ENCODE data around the gene LMBRD2. TPM values are rescaled to one million over a fixed set of nuclear protein-coding genes. Genes with fewer than 3 reads are reported as not detected.
"Not testable (repeated sequence)": the region's sequence is repeated elsewhere in the genome, so short reads cannot be mapped to it uniquely, and the experiment has no call there.

The LMBRD2 gene
- total RNA-seq, 1 donor from 2014 or later: 9.9 TPM

- DNase-seq (ENCODE audit: extremely low spot score, unreplicated experiment): no peak
- Mint-ChIP-seq H3K9me3 (no peaks in the 10 kb centered on the region), H3K36me3 (peaks cover 4% of the 10 kb centered on the region), H3K27ac (no peak overlapping the region), H3K27me3 (no peaks in the 10 kb centered on the region), H3K4me3 (no peak overlapping the region), H3K4me1 (ENCODE audit: unreplicated experiment) (peaks cover 6% of the 10 kb centered on the region)
- no peak for TF ChIP-seq CTCF (conservative IDR thresholded peaks at IDR 0.05)
Observed at GRCh38 chr5:36145311-36145710, 6.4 kb downstream of the LMBRD2 start.

DNA sequence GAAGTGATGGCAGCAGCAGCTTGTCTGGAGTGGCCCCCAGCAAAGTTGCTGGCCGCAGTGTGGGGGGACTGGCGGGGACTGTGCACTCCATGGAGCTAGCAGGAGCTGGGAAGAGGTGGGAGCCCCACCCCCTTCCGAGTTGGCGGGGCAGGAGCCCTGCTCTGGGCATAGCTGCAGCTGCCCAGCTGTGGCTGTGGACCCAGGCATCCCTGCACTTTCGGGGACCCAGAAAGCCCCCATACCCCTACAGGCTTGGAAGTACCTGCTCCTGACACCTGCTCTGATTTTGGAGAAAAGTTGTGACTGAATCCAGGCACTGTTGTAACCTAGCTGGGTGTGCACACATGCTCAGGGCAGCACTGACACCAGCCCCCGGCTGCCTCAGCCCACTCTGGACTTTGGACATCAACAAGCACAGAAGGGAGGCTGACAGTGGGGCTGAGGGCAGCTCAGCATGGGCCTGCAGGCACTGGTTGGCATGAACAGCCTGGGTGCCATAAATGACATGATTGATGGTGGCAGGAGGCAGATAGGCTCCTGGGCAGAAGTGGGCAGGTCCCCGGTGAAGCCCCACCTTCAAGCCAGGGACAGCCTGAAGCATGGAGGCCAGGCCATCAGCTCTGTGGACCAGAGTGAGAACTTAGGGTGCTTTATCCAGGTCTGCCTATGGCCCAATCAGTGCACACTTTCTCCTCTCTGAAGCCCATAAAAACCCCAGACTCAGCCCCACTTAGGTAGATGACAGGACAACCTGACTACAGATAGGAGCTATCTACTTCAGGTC is 12.6 kb downstream of the LMBRD2 start:
- TF ChIP-seq CTCF (conservative IDR thresholded peaks at IDR 0.05): no peak
- Mint-ChIP-seq H3K9me3 (no peaks in the 10 kb centered on the region), H3K36me3 (peaks cover 4% of the 10 kb centered on the region), H3K4me1 (ENCODE audit: unreplicated experiment) (no peaks in the 10 kb centered on the region), H3K4me3 (no peak overlapping the region), H3K27me3 (no peaks in the 10 kb centered on the region), H3K27ac (no peak overlapping the region)
- DNase-seq (ENCODE audit: extremely low spot score, unreplicated experiment): no peak

- Mint-ChIP-seq H3K36me3 (peaks cover 9% of the 10 kb centered on the region), H3K27me3 (no peaks in the 10 kb centered on the region), H3K4me1 (ENCODE audit: unreplicated experiment) (no peaks in the 10 kb centered on the region), H3K9me3 (no peaks in the 10 kb centered on the region), H3K4me3 (no peak overlapping the region), H3K27ac (no peak overlapping the region)
- DNase-seq (ENCODE audit: extremely low spot score, unreplicated experiment): no peak
- TF ChIP-seq CTCF (conservative IDR thresholded peaks at IDR 0.05): no peak
Observed at GRCh38 chr5:36136581-36136980, 15.1 kb downstream of the LMBRD2 start.

- Mint-ChIP-seq H3K27ac (no peak overlapping the region), H3K4me1 (ENCODE audit: unreplicated experiment) (no peaks in the 10 kb centered on the region), H3K9me3 (no peaks in the 10 kb centered on the region), H3K27me3 (no peaks in the 10 kb centered on the region), H3K4me3 (no peak overlapping the region), H3K36me3 (peaks cover 9% of the 10 kb centered on the region)
- no peak for DNase-seq (ENCODE audit: extremely low spot score, unreplicated experiment)
- no peak for TF ChIP-seq CTCF (conservative IDR thresholded peaks at IDR 0.05)
Observed at GRCh38 chr5:36135988-36136387, 15.7 kb downstream of the LMBRD2 start.

- not testable (repeated sequence) for H3K4me3 Mint-ChIP-seq; DNase-seq (ENCODE audit: extremely low spot score, unreplicated experiment); H3K9me3 Mint-ChIP-seq; H3K27me3 Mint-ChIP-seq; H3K27ac Mint-ChIP-seq; H3K4me1 Mint-ChIP-seq (ENCODE audit: unreplicated experiment)
- H3K36me3 Mint-ChIP-seq: peaks cover 25% of the 10 kb centered on the region
Observed at GRCh38 chr5:36133009-36133408, 18.7 kb downstream of the LMBRD2 start.

DNA sequence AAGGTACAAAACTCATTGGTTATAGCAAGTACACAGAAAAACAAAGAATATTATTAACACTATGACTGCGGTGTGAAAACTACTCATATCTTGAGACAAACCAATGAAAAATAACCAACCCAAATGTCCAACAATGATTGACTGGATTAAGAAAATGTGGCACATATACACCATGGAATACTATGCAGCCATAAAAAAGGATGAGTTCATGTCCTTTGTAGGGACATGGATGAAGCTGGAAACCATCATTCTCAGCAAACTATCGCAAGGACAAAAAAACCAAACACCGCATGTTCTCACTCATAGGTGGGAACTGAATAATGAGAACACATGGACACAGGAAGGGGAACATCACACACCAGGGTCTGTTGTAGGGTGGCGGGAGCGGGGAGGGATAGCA is 22.0 kb downstream of the LMBRD2 start:
- not testable (repeated sequence) for DNase-seq (ENCODE audit: extremely low spot score, unreplicated experiment); H3K27ac Mint-ChIP-seq; H3K9me3 Mint-ChIP-seq; H3K4me3 Mint-ChIP-seq; H3K27me3 Mint-ChIP-seq; H3K4me1 Mint-ChIP-seq (ENCODE audit: unreplicated experiment)
- peaks cover 25% of the 10 kb centered on the region for H3K36me3 Mint-ChIP-seq
